NCI-H2227 treated with DMSO at 0.1 percent for 48 hours (cell line): ENCODE data around the gene ZNF655.
"Not testable (repeated sequence)": the region's sequence is repeated elsewhere in the genome, so short reads cannot be mapped to it uniquely, and the experiment has no call there.

Experiments used
- DNase-seq: peaks from one replicate; lab custom pipeline; 2025; lab: John Stamatoyannopoulos, UW

ZNF655 gene

GRCh38 chr7:99560834-99561736 is 2.6 kb downstream of the ZNF655 start:
- no peak for DNase-seq

- DNase-seq, result no peak
Observed at GRCh38 chr7:99561737-99562051, 3.3 kb downstream of the ZNF655 start.

GRCh38 chr7:99562114-99562784 is 3.8 kb downstream of the ZNF655 start:
- DNase-seq, result no peak

GRCh38 chr7:99562832-99563231 is 4.4 kb downstream of the ZNF655 start:
- no peak for DNase-seq

GRCh38 chr7:99563650-99564049 is 5.2 kb downstream of the ZNF655 start:
- DNase-seq, result no peak

GRCh38 chr7:99568770-99569169 is 10.3 kb downstream of the ZNF655 start:
- not testable (repeated sequence) for DNase-seq

GRCh38 chr7:99571768-99572167 is 13.3 kb downstream of the ZNF655 start:
- DNase-seq, result no peak

GRCh38 chr7:99573257-99573656 is 14.8 kb downstream of the ZNF655 start:
- DNase-seq, result no peak

GRCh38 chr7:99576251-99576650 is 17.8 kb downstream of the ZNF655 start:
- DNase-seq, result no peak

- no peak for DNase-seq
Observed at GRCh38 chr7:99579281-99579955, 21.0 kb downstream of the ZNF655 start.

- peak; percentile 94 for DNase-seq
Observed at GRCh38 chr7:99579956-99580777, 21.7 kb downstream of the ZNF655 start.

GRCh38 chr7:99580778-99581332 is 22.4 kb downstream of the ZNF655 start:
- DNase-seq, result not testable (repeated sequence)

GRCh38 chr7:99588868-99589267 is 30.4 kb downstream of the ZNF655 start:
- DNase-seq, result no peak

GRCh38 chr7:99594948-99595745 is 36.7 kb downstream of the ZNF655 start:
- DNase-seq, result no peak

- DNase-seq, result no peak
Observed at GRCh38 chr7:99596408-99596955, 38.0 kb downstream of the ZNF655 start.

GRCh38 chr7:99597762-99598501 is 39.5 kb downstream of the ZNF655 start, which contains the start of gene TMEM225B:
Gene TMEM225B, plus strand, starts transcription at chr7:99598267. Its CDS starts 6,122 bp downstream, at chr7:99604389.
- no peak for DNase-seq

GRCh38 chr7:99599836-99600235 is 41.4 kb downstream of the ZNF655 start:
- no peak for DNase-seq

GRCh38 chr7:99601656-99602310 is 43.3 kb downstream of the ZNF655 start:
- DNase-seq, result no peak

GRCh38 chr7:99605527-99605926 is 47.1 kb downstream of the ZNF655 start:
- DNase-seq, result no peak
